K562 (cell line): Measurements from ENCODE around the gene MET. TPM values are rescaled to one million over a fixed set of nuclear protein-coding genes. Genes with fewer than 3 reads are reported as not detected.

Experiments
- ATAC-seq: fragments of 200-7000 bp; cut with Tn5 transposase; 3 replicates; pipeline ENCODE4 v1.9.1; 2020; ENCODE audit warnings: moderate library complexity
- BruUV-seq: library from RNA; stranded (reverse); fragments of 400-500 nt; replicated peaks from 2 replicates; lab custom pipeline; 2021; lab: Mats Ljungman, UMichigan
- CTCF ChIA-PET: fragments of 300-600 bp; formaldehyde crosslinking; extraction: SDS; loops from one replicate; lab custom pipeline; 2021; ENCODE audit warnings: low intra/inter-chr PET ratio; lab: Yijun Ruan, JAX
- POLR2A ChIA-PET: fragments of 300-600, 350-650 bp; sonication (Branson Sonifier 250); formaldehyde crosslinking; extraction: SDS; loops from one replicate; lab custom pipeline; 2021; ENCODE audit warnings: antibody characterized with exemption, inconsistent platforms; lab: Yijun Ruan, JAX
- DNase-seq, 4 experiments: peaks; one replicate each; pipeline versions ENCODE4 v3.0.0 to v3.0.0-alpha.2; 2011 to 2018; ENCODE audit warnings: low spot score in 3 of 4, mixed read lengths in 3 of 4; ENCODE audit errors: extremely low read depth in 1 of 4
- FAIRE-seq: peaks from 2 replicates; lab custom pipeline; 2011; peaks lifted over from hg19 to GRCh38; lab: Jason Lieb, UNC
- H2AFZ ChIP-seq: 2 replicates; pipeline ENCODE4 v1.6.0; 2011; ENCODE audit warnings: low read depth, low read length, control low read depth, inconsistent platforms
- H3K27ac ChIP-seq: fragments of 200-600 bp; 3 replicates; pipeline ENCODE4 v1.8.0; 2011; ENCODE audit warnings: low read depth, mild to moderate bottlenecking, control low read depth, inconsistent platforms, low read length, moderate library complexity, mixed read lengths; ENCODE audit errors: extremely low read depth
- H3K27me3 ChIP-seq, 2 experiments: fragments of 300-600 bp in 1 of 2; 2 replicates in 1 of 2; 3 replicates in 1 of 2; pipeline versions ENCODE4 v1.6.0 to v1.8.0; 2011; ENCODE audit warnings: inconsistent platforms in 2 of 2, low read length in 2 of 2, mild to moderate bottlenecking in 1 of 2, mixed read lengths in 1 of 2, moderate library complexity in 1 of 2; ENCODE audit not compliant: control insufficient read depth in 2 of 2, insufficient read depth in 2 of 2
- H3K36me3 ChIP-seq: fragments of 300-600 bp; 3 replicates; pipeline ENCODE4 v1.8.0; 2011; ENCODE audit warnings: mild to moderate bottlenecking, low read length, inconsistent platforms; ENCODE audit not compliant: control insufficient read depth, insufficient read depth
- H3K4me1 ChIP-seq, 2 experiments: fragments of 200-600 bp in 1 of 2; replicated peaks in 1 of 2; 2 replicates in 1 of 2; 3 replicates in 1 of 2; pipeline versions ENCODE4 v1.5.1 to v1.8.0; 2011; ENCODE audit warnings: inconsistent platforms in 2 of 2, low read length in 2 of 2, mild to moderate bottlenecking in 1 of 2, mixed read lengths in 1 of 2, moderate library complexity in 1 of 2; ENCODE audit not compliant: control insufficient read depth in 2 of 2, insufficient read depth in 2 of 2
- H3K4me2 ChIP-seq: 2 replicates; pipeline ENCODE4 v1.6.1; 2011; ENCODE audit warnings: low read length, control low read depth, inconsistent platforms, mixed read lengths; ENCODE audit not compliant: insufficient read depth
- H3K4me3 ChIP-seq: fragments of 200-600 bp; sonication (generic), shearing (Covaris generic); 2 replicates; pipeline ENCODE4 v1.5.1; 2016; ENCODE audit warnings: control low read depth, inconsistent platforms
- H3K79me2 ChIP-seq: fragments of 200-600 bp; 3 replicates; pipeline ENCODE4 v1.8.0; 2011; ENCODE audit warnings: low read length, inconsistent platforms; ENCODE audit not compliant: control insufficient read depth, insufficient read depth
- H3K9ac ChIP-seq, 2 experiments: 2 replicates each; pipeline versions ENCODE4 v1.6.0 to v1.6.1; 2011; ENCODE audit warnings: low read depth in 2 of 2, low read length in 2 of 2, control low read depth in 1 of 2, inconsistent platforms in 1 of 2, mild to moderate bottlenecking in 1 of 2, mixed read lengths in 1 of 2; ENCODE audit not compliant: insufficient read depth in 1 of 2
- H3K9me1 ChIP-seq: one replicate; pipeline ENCODE4 v1.6.0; 2011; ENCODE audit warnings: inconsistent platforms, mild to moderate bottlenecking, low read length, moderate library complexity; ENCODE audit not compliant: control insufficient read depth, insufficient read depth
- H3K9me3 ChIP-seq: replicated peaks from 2 replicates; pipeline ENCODE4 v1.5.1; 2011; ENCODE audit warnings: low read depth, low read length, inconsistent platforms; ENCODE audit not compliant: control insufficient read depth, insufficient read depth
- H4K20me1 ChIP-seq: replicated peaks from 2 replicates; pipeline ENCODE4 v1.6.1; 2011; ENCODE audit warnings: low read length, inconsistent platforms, mixed read lengths; ENCODE audit not compliant: control insufficient read depth, insufficient read depth
- AFF4 ChIP-seq: sonication (generic); formaldehyde crosslinking; IDR thresholded peaks from 2 replicates; pipeline ENCODE4 v1.8.0; 2023; ENCODE audit warnings: mild to moderate bottlenecking, missing genetic modification reagents
- BDP1 ChIP-seq: IDR thresholded peaks from 3 replicates; pipeline ENCODE4 v1.6.1; 2011; ENCODE audit not compliant: insufficient read length, insufficient read depth
- PRPF4 ChIP-seq: fragments of 200-400 bp; formaldehyde crosslinking; IDR thresholded peaks from one replicate; pipeline ENCODE4 v1.6.1; 2017; ENCODE audit warnings: low read length, low read depth, mild to moderate bottlenecking; ENCODE audit not compliant: insufficient read depth, poor library complexity, severe bottlenecking
- PTBP1 ChIP-seq: fragments of 200-400 bp; formaldehyde crosslinking; IDR thresholded peaks from 2 replicates; pipeline ENCODE4 v1.6.1; 2017; ENCODE audit warnings: low read depth, low read length
- ZMIZ1 ChIP-seq, 2 experiments: fragments of 150-350 bp in 1 of 2; IDR thresholded peaks; 2 replicates each; pipeline ENCODE4 v1.6.1; 2012 to 2016; ENCODE audit warnings: low read depth in 2 of 2, low read length in 2 of 2, mild to moderate bottlenecking in 1 of 2, moderate library complexity in 1 of 2
- ZNF24 ChIP-seq: fragments of 450-650 bp; IDR thresholded peaks from 2 replicates; pipeline ENCODE4 v1.6.1; 2016
- WGBS: fragments of 100-300 bp; shearing (Covaris generic); methylation state at CpG from one replicate; pipeline ENCODE4 v1.1.6; 2016; ENCODE audit warnings: low coverage, mixed read lengths; ENCODE audit not compliant: insufficient coverage; ENCODE audit errors: missing lambda C conversion rate; 5-methylcytosine and 5-hydroxymethylcytosine counted together
- in situ Hi-C: fragments of 300-500 bp; cut with MboI; formaldehyde crosslinking; loops from 4 replicates; pipeline ENCODE4 v1.15.0; 2018; ENCODE audit warnings: inconsistent platforms, mixed read lengths
- intact Hi-C: fragments of 100-400 bp; cut with micrococcal nuclease; formaldehyde crosslinking; loops from 2 replicates; pipeline ENCODE4 v1.14.2; 2022
- polyA plus RNA-seq, 8 experiments: library from polyadenylated mRNA; depleted of rRNA in 4 of 8; stranded (reverse) in 5 of 8; unstranded in 3 of 8; fragments of >200 nt; fragmentation: Nextera tagmentation in 2 of 8; fragmentation: Illumina TruSeq in 1 of 8; extraction: Ambion mirVana in 2 of 8; extraction: Trizol in 1 of 8; gene quantifications; 2 replicates each; pipeline versions ENCODE4 v1.2.1 to v1.2.3, GENCODE V29; 2011 to 2014; ENCODE audit warnings: inconsistent platforms in 1 of 8, missing spikeins in 1 of 8
- total RNA-seq, 7 experiments: library from RNA; depleted of rRNA in 6 of 7; stranded (reverse); fragments of >200 nt in 6 of 7; fragmentation: Illumina TruSeq in 2 of 7; extraction: Trizol in 2 of 7; gene quantifications; 2 replicates each; pipeline versions ENCODE4 v1.2.1 to v1.2.3, GENCODE V29; 2011 to 2021; ENCODE audit warnings: low replicate concordance in 1 of 7

Gene MET
- total and polyA plus RNA-seq, 9 of the 15 experiments (the other 6 are each of a cell fraction or from before 2014, with no cell fraction given) = 0.84 to 2.4 (median 1.1) TPM

GRCh38 chr7:116754186-116754585 is 82.2 kb downstream of the MET start:
- Histone ChIP-seq H3K79me2 (no peaks in the 10 kb centered on the region), H3K4me1 (no peaks in the 10 kb centered on the region), H3K9me1 (no peaks in the 10 kb centered on the region), H3K9me3 (no peaks in the 10 kb centered on the region), H3K36me3 (no peaks in the 10 kb centered on the region), H4K20me1 (no peaks in the 10 kb centered on the region), H3K4me3 (no peak overlapping the region), H3K27me3 (0 out of 5 replicates have a peak, but pooled peaks cover 0 to 7% of the 10 kb centered on the region in 2 experiments), H2AFZ (no peak overlapping the region), H3K4me2 (no peak overlapping the region), H3K27ac (no peak overlapping the region), H3K9ac (no peak overlapping the region)
- no peak for FAIRE-seq
- ChIA-PET CTCF (no interaction called here), POLR2A (no interaction called here)
- in situ Hi-C loops (no loop called here), intact Hi-C loops (no loop called here)
- 2% methylated on average over 4 of the region's 4 CpGs for WGBS
- no peak for ATAC-seq
- no peak for TF ChIP-seq BDP1
- 0 out of 2 replicates have a peak, but pooled peaks have one; percentile 43 for TF ChIP-seq ZNF24
- DNase-seq = no peak
- BruUV-seq = no TSS peak

- intact Hi-C loops = no loop called here
- DNase-seq (no peak), ATAC-seq (no peak), FAIRE-seq (no peak)
- POLR2A ChIA-PET = interaction anchor here (1.3 kb wide), 1 partner anchor 11 kb away, joined by 3 read pairs; no protein-coding TSS in a partner anchor
- Histone ChIP-seq H3K9ac (no peak overlapping the region), H2AFZ (no peak overlapping the region), H3K36me3 (no peaks in the 10 kb centered on the region), H4K20me1 (no peaks in the 10 kb centered on the region), H3K27ac (no peak overlapping the region), H3K9me1 (no peaks in the 10 kb centered on the region), H3K79me2 (no peaks in the 10 kb centered on the region), H3K4me3 (no peak overlapping the region), H3K9me3 (no peaks in the 10 kb centered on the region), H3K4me1 (no peaks in the 10 kb centered on the region), H3K4me2 (no peak overlapping the region), H3K27me3 (0 out of 5 replicates have a peak, but pooled peaks cover 0 to 7% of the 10 kb centered on the region in 2 experiments)
- WGBS = under 1% methylated on average over 4 of the region's 4 CpGs
- CTCF ChIA-PET = no interaction called here
- in situ Hi-C loops = no loop called here
- BruUV-seq = no TSS peak
- TF ChIP-seq AFF4 (CRISPR knock-in tag) = no peak
- TF ChIP-seq ZMIZ1 (IDR thresholded peaks at IDR 0.05; ENCODE audit: low read depth in 2 of 2, low read length in 2 of 2) = no peak
- no peak for TF ChIP-seq PRPF4
- no peak for TF ChIP-seq PTBP1
Observed at GRCh38 chr7:116757283-116757682, 85.3 kb downstream of the MET start.
